ENCODE measurements around the gene CHKA.

CHKA gene

DNA sequence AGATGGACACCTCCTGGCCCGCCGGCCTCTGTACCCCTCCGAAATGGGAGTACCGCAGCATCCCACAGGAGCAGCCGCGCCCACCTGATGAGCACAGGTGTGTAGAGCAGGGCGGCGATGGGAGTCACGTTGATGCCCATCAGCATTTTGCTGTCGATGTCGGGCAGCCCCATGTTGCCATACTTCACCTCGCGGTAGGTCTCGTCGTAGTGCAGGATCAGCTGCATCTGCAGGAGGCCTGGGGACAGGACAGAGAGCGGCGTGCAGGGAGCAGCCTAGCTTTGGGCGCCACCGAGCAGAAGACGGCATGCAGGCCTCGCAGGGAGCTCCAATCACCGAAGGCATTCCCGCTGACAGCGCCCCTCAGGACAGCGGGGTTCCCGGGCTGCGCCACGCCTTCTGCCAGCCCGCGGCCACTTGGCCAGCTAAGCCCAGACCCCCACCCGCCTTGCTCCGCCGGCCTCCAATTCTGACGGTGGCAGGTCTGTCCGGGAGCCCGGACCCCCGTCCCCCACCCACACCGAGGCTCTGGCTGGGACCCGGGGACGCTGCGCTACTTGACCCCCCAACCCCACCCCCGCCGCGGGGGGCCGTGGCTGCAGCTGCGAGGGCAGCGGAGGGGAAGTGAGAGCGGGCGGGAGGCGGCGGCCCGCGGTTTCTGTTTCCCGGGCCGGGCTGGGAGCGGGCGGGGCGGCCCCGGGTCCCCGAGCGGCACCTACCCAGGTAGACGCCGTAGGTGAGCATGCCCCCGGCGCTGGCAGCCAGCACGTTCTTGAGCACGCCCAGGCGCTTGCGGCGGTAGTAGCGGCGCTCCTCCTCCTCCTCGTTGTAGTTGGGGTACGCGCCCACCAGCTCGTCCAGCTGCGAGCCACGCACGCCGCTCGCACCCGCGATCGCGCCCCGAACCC, 118.0 kb downstream of the CHKA start:
- Histone ChIP-seq H3K9ac (ENCODE audit: low read depth in 1 of 2, low read length in 2 of 2) (peak overlapping the region in 1 of 2 donors; percentile 50), H3K4me3 (ENCODE audit: low read length in 2 of 2) (peak overlapping the region; percentile 60 to 68), H3K9me3 (ENCODE audit: control insufficient read depth in 2 of 2, low read length in 2 of 2) (no peaks in the 10 kb centered on the region), H3K4me1 (ENCODE audit: control insufficient read depth in 2 of 2, insufficient read depth in 2 of 2, low read length in 2 of 2) (peaks cover 13 to 18% of the 10 kb centered on the region in 2 donors), H3K27me3 (ENCODE audit: control insufficient read depth in 2 of 2, insufficient read depth in 2 of 2, low read length in 2 of 2) (no peaks in the 10 kb centered on the region), H3K27ac (ENCODE audit: low read depth in 2 of 2, low read length in 2 of 2) (peak overlapping the region; percentile 53 to 71), H3K36me3 (ENCODE audit: control insufficient read depth in 2 of 2, insufficient read depth in 2 of 2, low read length in 2 of 2) (peaks cover 3 to 4% of the 10 kb centered on the region in 2 donors)
